PC-9 (cell line): ENCODE measurements around the gene PRPH.

ENCODE experiments used
- CTCF ChIP-seq: fragments of 200-600 bp; sonication (generic); conservative IDR thresholded peaks from 2 replicates; pipeline ENCODE4 v1.6.1; 2017; ENCODE audit warnings: mixed run types, antibody characterized with exemption, mild to moderate bottlenecking, moderate library complexity
- EZH2 ChIP-seq: fragments of 200-600 bp; sonication (generic); IDR thresholded peaks from 2 replicates; pipeline ENCODE4 v1.8.0; 2017; ENCODE audit warnings: antibody characterized with exemption, low read depth

- TF ChIP-seq CTCF (peak; percentile 82), EZH2 (no peak)
Measured at GRCh38 chr12:49336645-49337584, 42.0 kb downstream of the PRPH start, which contains the start of gene C1QL4.
